Measurements from ENCODE around the gene TRAPPC11. TPM values are rescaled to one million over a fixed set of nuclear protein-coding genes. Genes with fewer than 3 reads are reported as not detected.

Gene TRAPPC11
- total RNA-seq, 1 experiment from 2014 or later, result 21.1 TPM

DNA sequence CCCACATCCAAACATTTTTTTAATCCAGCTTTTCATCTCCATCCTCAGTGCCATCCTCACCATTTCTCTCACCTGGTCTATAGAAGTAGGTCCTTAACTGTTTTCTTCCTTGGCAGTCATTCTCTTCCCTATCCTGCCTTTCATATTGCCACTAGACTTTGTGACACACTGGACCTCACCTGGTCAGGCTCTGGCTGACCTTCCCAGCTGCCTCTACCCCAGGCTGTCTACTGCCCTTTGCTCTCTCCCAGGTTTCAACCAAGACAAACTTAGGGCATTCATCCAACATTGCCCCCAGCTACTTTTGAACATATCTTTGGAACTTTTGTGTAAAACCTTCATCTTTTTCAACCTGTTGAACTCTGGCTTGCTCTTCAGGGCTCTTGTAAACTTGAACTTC, 39.8 kb downstream of the TRAPPC11 start:
- ATAC-seq, result no peak
- Histone ChIP-seq H3K9me3 (ENCODE audit: control insufficient read depth, insufficient read depth, low read depth, low read length) (peaks cover 5% of the 10 kb centered on the region; the same call in 1 of the 2 replicates), H3K27me3 (ENCODE audit: control insufficient read depth, insufficient read depth, low read length) (no peaks in the 10 kb centered on the region), H3K4me1 (ENCODE audit: control insufficient read depth, insufficient read depth, low read length) (no peaks in the 10 kb centered on the region), H3K4me3 (ENCODE audit: low read depth in 2 of 2, low read length in 2 of 2) (no peak overlapping the region), H3K36me3 (ENCODE audit: control insufficient read depth, insufficient read depth, low read length) (peaks cover 7% of the 10 kb centered on the region; the same call in 1 of the 2 replicates), H3K27ac (ENCODE audit: low read length) (no peak overlapping the region)
- intact Hi-C loops (cut with micrococcal nuclease; ENCODE audit: unreplicated experiment) (no loop called here), in situ Hi-C loops (cut with HindIII; ENCODE audit: low pct_unique_long_range_greater_than_20kb, low sequenced_read_pairs) (no loop called here)
- CTCF ChIA-PET, result no interaction called here
- BruUV-seq (replicated peaks), result no TSS peak
- TF ChIP-seq SIN3A (IDR thresholded peaks at IDR 0.05; ENCODE audit: borderline replicate concordance, insufficient read depth, low read depth, low read length) (no peak), POLR2AphosphoS5 (IDR thresholded peaks at IDR 0.05; ENCODE audit: low read depth, low read length) (no peak), TCF7L2 (IDR thresholded peaks at IDR 0.05; ENCODE audit: low read depth, low read length) (no peak)
- TF ChIP-seq, protein P1, sequence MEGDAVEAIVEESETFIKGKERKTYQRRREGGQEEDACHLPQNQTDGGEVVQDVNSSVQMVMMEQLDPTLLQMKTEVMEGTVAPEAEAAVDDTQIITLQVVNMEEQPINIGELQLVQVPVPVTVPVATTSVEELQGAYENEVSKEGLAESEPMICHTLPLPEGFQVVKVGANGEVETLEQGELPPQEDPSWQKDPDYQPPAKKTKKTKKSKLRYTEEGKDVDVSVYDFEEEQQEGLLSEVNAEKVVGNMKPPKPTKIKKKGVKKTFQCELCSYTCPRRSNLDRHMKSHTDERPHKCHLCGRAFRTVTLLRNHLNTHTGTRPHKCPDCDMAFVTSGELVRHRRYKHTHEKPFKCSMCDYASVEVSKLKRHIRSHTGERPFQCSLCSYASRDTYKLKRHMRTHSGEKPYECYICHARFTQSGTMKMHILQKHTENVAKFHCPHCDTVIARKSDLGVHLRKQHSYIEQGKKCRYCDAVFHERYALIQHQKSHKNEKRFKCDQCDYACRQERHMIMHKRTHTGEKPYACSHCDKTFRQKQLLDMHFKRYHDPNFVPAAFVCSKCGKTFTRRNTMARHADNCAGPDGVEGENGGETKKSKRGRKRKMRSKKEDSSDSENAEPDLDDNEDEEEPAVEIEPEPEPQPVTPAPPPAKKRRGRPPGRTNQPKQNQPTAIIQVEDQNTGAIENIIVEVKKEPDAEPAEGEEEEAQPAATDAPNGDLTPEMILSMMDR (IDR thresholded peaks at IDR 0.05), result no peak
- TF ChIP-seq, protein P2, sequence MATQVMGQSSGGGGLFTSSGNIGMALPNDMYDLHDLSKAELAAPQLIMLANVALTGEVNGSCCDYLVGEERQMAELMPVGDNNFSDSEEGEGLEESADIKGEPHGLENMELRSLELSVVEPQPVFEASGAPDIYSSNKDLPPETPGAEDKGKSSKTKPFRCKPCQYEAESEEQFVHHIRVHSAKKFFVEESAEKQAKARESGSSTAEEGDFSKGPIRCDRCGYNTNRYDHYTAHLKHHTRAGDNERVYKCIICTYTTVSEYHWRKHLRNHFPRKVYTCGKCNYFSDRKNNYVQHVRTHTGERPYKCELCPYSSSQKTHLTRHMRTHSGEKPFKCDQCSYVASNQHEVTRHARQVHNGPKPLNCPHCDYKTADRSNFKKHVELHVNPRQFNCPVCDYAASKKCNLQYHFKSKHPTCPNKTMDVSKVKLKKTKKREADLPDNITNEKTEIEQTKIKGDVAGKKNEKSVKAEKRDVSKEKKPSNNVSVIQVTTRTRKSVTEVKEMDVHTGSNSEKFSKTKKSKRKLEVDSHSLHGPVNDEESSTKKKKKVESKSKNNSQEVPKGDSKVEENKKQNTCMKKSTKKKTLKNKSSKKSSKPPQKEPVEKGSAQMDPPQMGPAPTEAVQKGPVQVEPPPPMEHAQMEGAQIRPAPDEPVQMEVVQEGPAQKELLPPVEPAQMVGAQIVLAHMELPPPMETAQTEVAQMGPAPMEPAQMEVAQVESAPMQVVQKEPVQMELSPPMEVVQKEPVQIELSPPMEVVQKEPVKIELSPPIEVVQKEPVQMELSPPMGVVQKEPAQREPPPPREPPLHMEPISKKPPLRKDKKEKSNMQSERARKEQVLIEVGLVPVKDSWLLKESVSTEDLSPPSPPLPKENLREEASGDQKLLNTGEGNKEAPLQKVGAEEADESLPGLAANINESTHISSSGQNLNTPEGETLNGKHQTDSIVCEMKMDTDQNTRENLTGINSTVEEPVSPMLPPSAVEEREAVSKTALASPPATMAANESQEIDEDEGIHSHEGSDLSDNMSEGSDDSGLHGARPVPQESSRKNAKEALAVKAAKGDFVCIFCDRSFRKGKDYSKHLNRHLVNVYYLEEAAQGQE (IDR thresholded peaks at IDR 0.05; ENCODE audit: insufficient read depth in 1 of 2, low read depth in 2 of 2, low read length in 1 of 2), result no peak
- POLR2A ChIA-PET, result interaction anchor here (1.6 kb wide), 1 partner anchor 15 kb away, joined by 3 read pairs; no protein-coding TSS in a partner anchor
- DNase-seq (ENCODE audit: low read depth, low spot score), result no peak

DNA sequence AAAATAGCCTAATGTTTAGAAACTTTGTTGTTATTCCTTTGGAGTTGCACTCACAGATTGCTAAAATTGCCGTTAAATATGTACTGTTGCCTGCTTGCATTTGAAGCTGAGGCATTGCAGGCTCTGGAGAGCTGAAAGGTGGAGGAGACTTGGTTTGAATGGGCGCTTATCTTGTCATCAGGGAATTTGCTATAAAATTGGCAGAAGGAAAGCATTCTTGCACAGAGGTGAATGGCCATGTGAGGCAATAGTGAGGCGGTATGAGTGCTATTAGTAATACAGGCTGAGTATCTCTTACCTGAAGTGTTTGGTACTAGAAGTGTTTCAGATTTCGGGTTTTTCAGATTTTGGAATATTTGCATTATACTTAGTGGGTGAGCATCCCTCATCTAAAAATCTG, 41.3 kb downstream of the TRAPPC11 start:
- Histone ChIP-seq H3K9me3 (ENCODE audit: control insufficient read depth, insufficient read depth, low read depth, low read length) (peaks cover 5% of the 10 kb centered on the region; the same call in 1 of the 2 replicates), H3K27ac (ENCODE audit: low read length) (no peak overlapping the region), H3K27me3 (ENCODE audit: control insufficient read depth, insufficient read depth, low read length) (no peaks in the 10 kb centered on the region), H3K4me3 (ENCODE audit: low read depth in 2 of 2, low read length in 2 of 2) (no peak overlapping the region), H3K36me3 (ENCODE audit: control insufficient read depth, insufficient read depth, low read length) (peaks cover 4% of the 10 kb centered on the region; the same call in 1 of the 2 replicates), H3K4me1 (ENCODE audit: control insufficient read depth, insufficient read depth, low read length) (no peaks in the 10 kb centered on the region)
- TF ChIP-seq, protein P1 (IDR thresholded peaks at IDR 0.05), result no peak
- TF ChIP-seq SIN3A (IDR thresholded peaks at IDR 0.05; ENCODE audit: borderline replicate concordance, insufficient read depth, low read depth, low read length), result no peak
- TF ChIP-seq POLR2AphosphoS5 (IDR thresholded peaks at IDR 0.05; ENCODE audit: low read depth, low read length), result no peak
- intact Hi-C loops (cut with micrococcal nuclease; ENCODE audit: unreplicated experiment) (no loop called here), in situ Hi-C loops (cut with HindIII; ENCODE audit: low pct_unique_long_range_greater_than_20kb, low sequenced_read_pairs) (no loop called here)
- ChIA-PET CTCF (no interaction called here), POLR2A (no interaction called here)
- BruUV-seq (replicated peaks), result no TSS peak
- ATAC-seq (no peak), DNase-seq (ENCODE audit: low read depth, low spot score) (no peak)

Measured in Panc1 (cell line).